GM12891 (cell line): ENCODE data around the gene ZSWIM4.

Source experiments
- POLR2A ChIP-seq: IDR thresholded peaks from 2 replicates; pipeline ENCODE4 v1.6.1; 2011; ENCODE audit warnings: low read depth, low read length, control low read depth
- POLR2AphosphoS5 ChIP-seq: IDR thresholded peaks from 2 replicates; pipeline ENCODE4 v1.6.1; 2011; ENCODE audit warnings: low read depth, low read length, control low read depth
- POU2F2 ChIP-seq: IDR thresholded peaks from 2 replicates; pipeline ENCODE4 v1.6.1; 2011; ENCODE audit warnings: low read depth, mild to moderate bottlenecking, control low read depth, low read length, moderate library complexity
- TAF1 ChIP-seq: IDR thresholded peaks from 2 replicates; pipeline ENCODE4 v1.6.1; 2011; ENCODE audit warnings: low read depth, low read length, control low read depth

GRCh38 chr19:13782537-13782936, 12.7 kb upstream of the ZSWIM4 start:
- no peak for TF ChIP-seq POLR2AphosphoS5
- TF ChIP-seq TAF1 = no peak
- TF ChIP-seq POLR2A = no peak
- no peak for TF ChIP-seq POU2F2
